SK-N-SH treated with all-trans-retinoic acid at 6 μM for 48 hours (cell line): ENCODE data around the gene ARL6IP4.

ENCODE experiments used
- ATAC-seq: fragments of 200-7000 bp; cut with Tn5 transposase; 3 replicates; pipeline ENCODE4 v1.9.1; 2020; ENCODE audit warnings: mild to moderate bottlenecking, moderate library complexity
- ARNTL ChIP-seq: fragments of 450-650 bp; formaldehyde crosslinking; IDR thresholded peaks from 2 replicates; pipeline ENCODE4 v1.5.0; 2020; ENCODE audit warnings: low read depth, mild to moderate bottlenecking, moderate library complexity, borderline replicate concordance
- BACH2 ChIP-seq: fragments of 250-450 bp; sonication (Bioruptor Pico); IDR thresholded peaks from 2 replicates; pipeline ENCODE4 v1.9.0; 2021; ENCODE audit warnings: mild to moderate bottlenecking, borderline replicate concordance
- CSDC2 ChIP-seq: fragments of 250-450 bp; sonication (Bioruptor Pico); IDR thresholded peaks from 2 replicates; pipeline ENCODE4 v1.5.0; 2020; ENCODE audit warnings: mild to moderate bottlenecking, moderate library complexity
- ESRRG ChIP-seq: fragments of 250-450 bp; sonication (Bioruptor Pico); IDR thresholded peaks from 2 replicates; pipeline ENCODE4 v1.6.1; 2021; ENCODE audit warnings: mild to moderate bottlenecking
- GLIS3 ChIP-seq: fragments of 250-450 bp; sonication (Bioruptor Pico); IDR thresholded peaks from 2 replicates; pipeline ENCODE4 v1.5.0; 2020; ENCODE audit warnings: mild to moderate bottlenecking, moderate library complexity
- ISL1 ChIP-seq: fragments of 250-450 bp; sonication (Bioruptor Pico); IDR thresholded peaks from 2 replicates; pipeline ENCODE4 v2.1.2; 2022; ENCODE audit warnings: mild to moderate bottlenecking, moderate library complexity
- OSR1 ChIP-seq: fragments of 250-450 bp; sonication (Bioruptor Pico); IDR thresholded peaks from 2 replicates; pipeline ENCODE4 v1.8.0; 2022; ENCODE audit warnings: moderate library complexity, mild to moderate bottlenecking, inconsistent platforms
- PATZ1 ChIP-seq: fragments of 250-450 bp; sonication (Bioruptor Pico); IDR thresholded peaks from 2 replicates; pipeline ENCODE4 v1.8.0; 2020; ENCODE audit warnings: mild to moderate bottlenecking, moderate library complexity, borderline replicate concordance
- PPARA ChIP-seq: fragments of 250-450 bp; sonication (Bioruptor Pico); IDR thresholded peaks from 2 replicates; pipeline ENCODE4 v1.5.0; 2020; ENCODE audit warnings: mild to moderate bottlenecking, borderline replicate concordance
- SNAI2 ChIP-seq: fragments of 250-450 bp; sonication (Bioruptor Pico); IDR thresholded peaks from 2 replicates; pipeline ENCODE4 v1.5.0; 2020; ENCODE audit warnings: mild to moderate bottlenecking, moderate library complexity
- TCF4 ChIP-seq: fragments of 250-450 bp; sonication (Bioruptor Pico); IDR thresholded peaks from 2 replicates; pipeline ENCODE4 v1.8.0; 2021; ENCODE audit warnings: mild to moderate bottlenecking, moderate library complexity, borderline replicate concordance
- ZC3H10 ChIP-seq: fragments of 250-450 bp; sonication (Bioruptor Pico); IDR thresholded peaks from 2 replicates; pipeline ENCODE4 v1.5.1; 2021; ENCODE audit warnings: mild to moderate bottlenecking, moderate library complexity
- ZFP3 ChIP-seq: fragments of 250-450 bp; sonication (Bioruptor Pico); IDR thresholded peaks from 2 replicates; pipeline ENCODE4 v1.5.0; 2020; ENCODE audit warnings: mild to moderate bottlenecking, moderate library complexity
- ZFP30 ChIP-seq: fragments of 450-650 bp; formaldehyde crosslinking; IDR thresholded peaks from 2 replicates; pipeline ENCODE4 v1.5.0; 2022; ENCODE audit warnings: mild to moderate bottlenecking, moderate library complexity
- ZNF565 ChIP-seq: fragments of 450-650 bp; formaldehyde crosslinking; conservative IDR thresholded peaks from 2 replicates; pipeline ENCODE4 v1.5.0; 2020; ENCODE audit warnings: low read depth, mild to moderate bottlenecking, moderate library complexity
- ZNF70 ChIP-seq: fragments of 450-650 bp; formaldehyde crosslinking; IDR thresholded peaks from 2 replicates; pipeline ENCODE4 v1.5.0; 2020; ENCODE audit warnings: mild to moderate bottlenecking, moderate library complexity
- ZNF8 ChIP-seq: fragments of 450-650 bp; formaldehyde crosslinking; IDR thresholded peaks from 2 replicates; pipeline ENCODE4 v1.5.0; 2020; ENCODE audit warnings: mild to moderate bottlenecking, moderate library complexity
- TF ChIP-seq, protein P1 (sequence below): fragments of 250-450 bp; sonication (Bioruptor Pico); IDR thresholded peaks from 2 replicates; pipeline ENCODE4 v1.5.1; 2020; ENCODE audit warnings: low read depth, mild to moderate bottlenecking, moderate library complexity
- TF ChIP-seq, protein P2 (sequence below): fragments of 250-450 bp; sonication (Bioruptor Pico); IDR thresholded peaks from 2 replicates; pipeline ENCODE4 v1.8.0; 2021; ENCODE audit warnings: low read depth, mild to moderate bottlenecking, moderate library complexity, borderline replicate concordance
- TF ChIP-seq, protein P3 (sequence below): fragments of 250-450 bp; sonication (Bioruptor Pico); IDR thresholded peaks from 2 replicates; pipeline ENCODE4 v1.5.1; 2021; ENCODE audit warnings: mild to moderate bottlenecking, moderate library complexity

ARL6IP4 gene

DNA sequence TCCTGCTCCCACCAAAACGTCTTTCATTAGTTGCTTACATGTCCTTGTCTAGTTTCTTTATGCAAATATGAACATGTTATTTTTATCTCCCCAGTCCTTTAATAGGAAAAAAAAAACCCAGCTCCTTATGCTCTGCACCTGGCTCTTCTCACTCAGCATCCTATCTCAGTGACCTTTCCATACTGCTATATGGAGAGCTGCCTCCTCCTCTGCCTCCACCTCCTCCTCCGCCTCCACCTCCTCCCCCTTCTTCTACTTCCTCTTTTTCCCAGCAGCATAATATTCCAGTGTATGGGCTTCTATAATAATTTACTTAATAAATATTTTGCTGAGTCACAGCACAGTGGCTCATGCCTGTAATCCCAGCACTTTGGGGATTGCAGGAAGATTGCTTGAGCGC, 45.8 kb upstream of the ARL6IP4 start (continued):
- TF ChIP-seq, protein P1, sequence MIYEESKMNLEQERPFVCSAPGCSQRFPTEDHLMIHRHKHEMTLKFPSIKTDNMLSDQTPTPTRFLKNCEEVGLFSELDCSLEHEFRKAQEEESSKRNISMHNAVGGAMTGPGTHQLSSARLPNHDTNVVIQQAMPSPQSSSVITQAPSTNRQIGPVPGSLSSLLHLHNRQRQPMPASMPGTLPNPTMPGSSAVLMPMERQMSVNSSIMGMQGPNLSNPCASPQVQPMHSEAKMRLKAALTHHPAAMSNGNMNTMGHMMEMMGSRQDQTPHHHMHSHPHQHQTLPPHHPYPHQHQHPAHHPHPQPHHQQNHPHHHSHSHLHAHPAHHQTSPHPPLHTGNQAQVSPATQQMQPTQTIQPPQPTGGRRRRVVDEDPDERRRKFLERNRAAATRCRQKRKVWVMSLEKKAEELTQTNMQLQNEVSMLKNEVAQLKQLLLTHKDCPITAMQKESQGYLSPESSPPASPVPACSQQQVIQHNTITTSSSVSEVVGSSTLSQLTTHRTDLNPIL = no peak

DNA sequence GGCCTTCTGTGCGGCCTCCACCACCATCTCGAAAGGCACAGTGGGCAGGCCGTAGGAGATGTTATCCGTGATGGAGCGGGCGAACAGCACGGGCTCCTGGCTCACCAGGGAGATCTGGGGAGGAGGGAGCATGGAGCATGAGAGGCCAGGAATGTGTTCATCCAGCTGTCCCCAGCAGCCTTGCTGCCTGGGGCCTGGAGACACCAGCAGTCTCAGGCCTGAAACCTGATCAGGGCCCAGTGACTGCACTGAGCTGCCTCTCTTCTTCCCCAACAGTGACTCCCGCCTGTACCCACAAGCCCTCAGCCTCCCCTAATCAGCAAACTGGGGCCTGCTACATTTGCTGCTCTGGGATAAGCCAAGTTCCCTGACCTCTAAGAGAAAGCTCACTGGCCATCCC, 45.2 kb upstream of the ARL6IP4 start:
- no peak for TF ChIP-seq PATZ1 (CRISPR knock-in tag)
- no peak for TF ChIP-seq ARNTL (CRISPR knock-in tag)
- TF ChIP-seq GLIS3 (CRISPR knock-in tag) = no peak
- no peak for TF ChIP-seq ZNF70 (CRISPR knock-in tag)
- TF ChIP-seq ZFP30 (CRISPR knock-in tag) = no peak
- no peak for TF ChIP-seq TCF4 (CRISPR knock-in tag)
- TF ChIP-seq, protein P2, sequence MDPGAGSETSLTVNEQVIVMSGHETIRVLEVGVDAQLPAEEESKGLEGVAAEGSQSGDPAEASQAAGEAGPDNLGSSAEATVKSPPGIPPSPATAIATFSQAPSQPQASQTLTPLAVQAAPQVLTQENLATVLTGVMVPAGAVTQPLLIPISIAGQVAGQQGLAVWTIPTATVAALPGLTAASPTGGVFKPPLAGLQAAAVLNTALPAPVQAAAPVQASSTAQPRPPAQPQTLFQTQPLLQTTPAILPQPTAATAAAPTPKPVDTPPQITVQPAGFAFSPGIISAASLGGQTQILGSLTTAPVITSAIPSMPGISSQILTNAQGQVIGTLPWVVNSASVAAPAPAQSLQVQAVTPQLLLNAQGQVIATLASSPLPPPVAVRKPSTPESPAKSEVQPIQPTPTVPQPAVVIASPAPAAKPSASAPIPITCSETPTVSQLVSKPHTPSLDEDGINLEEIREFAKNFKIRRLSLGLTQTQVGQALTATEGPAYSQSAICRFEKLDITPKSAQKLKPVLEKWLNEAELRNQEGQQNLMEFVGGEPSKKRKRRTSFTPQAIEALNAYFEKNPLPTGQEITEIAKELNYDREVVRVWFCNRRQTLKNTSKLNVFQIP (CRISPR knock-in tag) = no peak
- TF ChIP-seq PPARA (CRISPR knock-in tag) = no peak
- TF ChIP-seq ZNF8 (CRISPR knock-in tag) = no peak
- no peak for TF ChIP-seq OSR1 (CRISPR knock-in tag)
- no peak for TF ChIP-seq SNAI2
- TF ChIP-seq, protein P1 = no peak
- no peak for TF ChIP-seq CSDC2 (CRISPR knock-in tag)
- TF ChIP-seq BACH2 (CRISPR knock-in tag) = no peak
- TF ChIP-seq ZFP3 = no peak
- TF ChIP-seq ZNF565 (CRISPR knock-in tag) = no peak
- TF ChIP-seq ESRRG = no peak
- ATAC-seq = no peak

DNA sequence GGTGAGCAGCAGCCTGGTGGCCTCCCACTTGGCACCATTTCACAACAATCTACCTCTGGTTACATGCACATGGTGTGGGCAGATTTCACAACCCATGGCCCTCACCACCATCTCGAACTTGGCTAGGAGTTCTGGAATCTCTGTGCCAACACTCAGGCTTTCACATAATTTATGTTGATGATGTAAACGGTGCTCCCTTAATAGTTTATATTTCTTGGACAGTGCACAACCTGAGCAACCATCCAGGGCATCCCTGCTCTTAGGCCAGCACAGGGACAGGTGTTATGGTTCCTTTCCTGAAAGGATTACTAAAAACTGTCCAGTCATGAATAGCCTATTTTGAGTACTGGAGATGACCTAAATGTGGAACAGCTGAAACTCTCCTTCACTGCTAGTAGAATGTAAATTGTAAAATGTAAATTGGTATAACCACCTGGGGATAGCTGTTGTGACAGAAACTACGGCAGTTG, 42.8 kb upstream of the ARL6IP4 start:
- TF ChIP-seq, protein P3, sequence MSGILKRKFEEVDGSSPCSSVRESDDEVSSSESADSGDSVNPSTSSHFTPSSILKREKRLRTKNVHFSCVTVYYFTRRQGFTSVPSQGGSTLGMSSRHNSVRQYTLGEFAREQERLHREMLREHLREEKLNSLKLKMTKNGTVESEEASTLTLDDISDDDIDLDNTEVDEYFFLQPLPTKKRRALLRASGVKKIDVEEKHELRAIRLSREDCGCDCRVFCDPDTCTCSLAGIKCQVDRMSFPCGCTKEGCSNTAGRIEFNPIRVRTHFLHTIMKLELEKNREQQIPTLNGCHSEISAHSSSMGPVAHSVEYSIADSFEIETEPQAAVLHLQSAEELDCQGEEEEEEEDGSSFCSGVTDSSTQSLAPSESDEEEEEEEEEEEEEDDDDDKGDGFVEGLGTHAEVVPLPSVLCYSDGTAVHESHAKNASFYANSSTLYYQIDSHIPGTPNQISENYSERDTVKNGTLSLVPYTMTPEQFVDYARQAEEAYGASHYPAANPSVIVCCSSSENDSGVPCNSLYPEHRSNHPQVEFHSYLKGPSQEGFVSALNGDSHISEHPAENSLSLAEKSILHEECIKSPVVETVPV (CRISPR knock-in tag) = no peak
- TF ChIP-seq ZC3H10 (CRISPR knock-in tag) (no peak), ARNTL (CRISPR knock-in tag) (no peak), SNAI2 (no peak), OSR1 (CRISPR knock-in tag) (no peak), PATZ1 (CRISPR knock-in tag) (no peak), ISL1 (no peak), ESRRG (no peak), PPARA (CRISPR knock-in tag) (no peak), GLIS3 (CRISPR knock-in tag) (no peak)
- TF ChIP-seq, protein P1 = no peak
- ATAC-seq = no peak
